Measurements from ENCODE around the gene PHEX.

Gene PHEX

GRCh38 chrX:22163326-22163725 is 131.2 kb downstream of the PHEX start:
- Histone ChIP-seq H3K4me1 (ENCODE audit: control insufficient read depth, low read length) (no peaks in the 10 kb centered on the region), H3K79me2 (ENCODE audit: control insufficient read depth, low read length) (no peaks in the 10 kb centered on the region), H3K9me2 (replicated peaks; ENCODE audit: control insufficient read depth, low read length) (no peaks in the 10 kb centered on the region), H3K4me3 (ENCODE audit: low read length) (no peak overlapping the region), H4K20me1 (ENCODE audit: control insufficient read depth, insufficient read depth, low read depth, low read length) (no peaks in the 10 kb centered on the region), H3K36me3 (ENCODE audit: control insufficient read depth, low read length) (no peaks in the 10 kb centered on the region), H3F3A (ENCODE audit: control insufficient read depth, insufficient read depth) (no peaks in the 10 kb centered on the region), H3K27me3 (ENCODE audit: control insufficient read depth, low read length) (no peaks in the 10 kb centered on the region), H3K9me3 (ENCODE audit: control insufficient read depth, insufficient read depth, low read length) (no peaks in the 10 kb centered on the region), H3K4me2 (ENCODE audit: low read length) (no peak overlapping the region), H3K27ac (ENCODE audit: low read depth, low read length) (no peak overlapping the region)
- TF ChIP-seq EZH2phosphoT487 (IDR thresholded peaks at IDR 0.05; ENCODE audit: borderline replicate concordance, low read length), result no peak
- no peak for TF ChIP-seq CTCF (IDR thresholded peaks at IDR 0.05; ENCODE audit: low read depth, low read length, poor library complexity, severe bottlenecking)

- Histone ChIP-seq H3K79me2 (ENCODE audit: control insufficient read depth, low read length) (no peaks in the 10 kb centered on the region), H3K27ac (ENCODE audit: low read depth, low read length) (no peak overlapping the region), H3K36me3 (ENCODE audit: control insufficient read depth, low read length) (no peaks in the 10 kb centered on the region), H3K9me2 (replicated peaks; ENCODE audit: control insufficient read depth, low read length) (no peaks in the 10 kb centered on the region), H3K4me2 (ENCODE audit: low read length) (no peak overlapping the region), H3K27me3 (ENCODE audit: control insufficient read depth, low read length) (no peaks in the 10 kb centered on the region), H3F3A (ENCODE audit: control insufficient read depth, insufficient read depth) (no peaks in the 10 kb centered on the region), H3K4me1 (ENCODE audit: control insufficient read depth, low read length) (no peaks in the 10 kb centered on the region), H4K20me1 (ENCODE audit: control insufficient read depth, insufficient read depth, low read depth, low read length) (no peaks in the 10 kb centered on the region), H3K9me3 (ENCODE audit: control insufficient read depth, insufficient read depth, low read length) (no peaks in the 10 kb centered on the region), H3K4me3 (ENCODE audit: low read length) (no peak overlapping the region)
- TF ChIP-seq CTCF (IDR thresholded peaks at IDR 0.05; ENCODE audit: low read depth, low read length, poor library complexity, severe bottlenecking) (no peak), EZH2phosphoT487 (IDR thresholded peaks at IDR 0.05; ENCODE audit: borderline replicate concordance, low read length) (no peak)
Observed at GRCh38 chrX:22164770-22165388, 132.8 kb downstream of the PHEX start.

GRCh38 chrX:22165732-22166457 is 133.8 kb downstream of the PHEX start:
- Histone ChIP-seq H3F3A (ENCODE audit: control insufficient read depth, insufficient read depth) (no peaks in the 10 kb centered on the region), H3K27me3 (ENCODE audit: control insufficient read depth, low read length) (no peaks in the 10 kb centered on the region), H3K9me2 (replicated peaks; ENCODE audit: control insufficient read depth, low read length) (no peaks in the 10 kb centered on the region), H3K27ac (ENCODE audit: low read depth, low read length) (no peak overlapping the region), H3K4me2 (ENCODE audit: low read length) (no peak overlapping the region), H4K20me1 (ENCODE audit: control insufficient read depth, insufficient read depth, low read depth, low read length) (no peaks in the 10 kb centered on the region), H3K9me3 (ENCODE audit: control insufficient read depth, insufficient read depth, low read length) (no peaks in the 10 kb centered on the region), H3K4me3 (ENCODE audit: low read length) (no peak overlapping the region), H3K79me2 (ENCODE audit: control insufficient read depth, low read length) (no peaks in the 10 kb centered on the region), H3K36me3 (ENCODE audit: control insufficient read depth, low read length) (no peaks in the 10 kb centered on the region), H3K4me1 (ENCODE audit: control insufficient read depth, low read length) (no peaks in the 10 kb centered on the region)
- TF ChIP-seq CTCF (IDR thresholded peaks at IDR 0.05; ENCODE audit: low read depth, low read length, poor library complexity, severe bottlenecking) (no peak), EZH2phosphoT487 (IDR thresholded peaks at IDR 0.05; ENCODE audit: borderline replicate concordance, low read length) (no peak)
